ENCODE measurements around the gene MRPS12. TPM values are rescaled to one million over a fixed set of nuclear protein-coding genes. Genes with fewer than 3 reads are reported as not detected.
A peak's percentile ranks its signal among the peaks of the same experiment; 100 is the strongest.

The MRPS12 gene
- total RNA-seq, 1 experiment from 2014 or later, result 84.8 TPM

GRCh38 chr19:38917921-38918491, 12.7 kb upstream of the MRPS12 start:
- Histone ChIP-seq H3K9me2 (ENCODE audit: insufficient read depth) (no peaks in the 10 kb centered on the region), H3K4me2 (no peak overlapping the region), H3K4me1 (replicated peaks; ENCODE audit: insufficient read depth) (no peaks in the 10 kb centered on the region), H2AFZ (no peak overlapping the region), H3F3A (ENCODE audit: insufficient read depth, low read depth) (peaks cover 9% of the 10 kb centered on the region; the same call in 1 of the 2 replicates), H3K4me3 (no peak overlapping the region), H3K79me2 (ENCODE audit: low read depth) (no peaks in the 10 kb centered on the region), H4K20me1 (ENCODE audit: insufficient read depth) (no peaks in the 10 kb centered on the region), H3K27me3 (ENCODE audit: insufficient read depth, low read depth) (no peaks in the 10 kb centered on the region), H3K27ac (no peak overlapping the region), H3K9me3 (ENCODE audit: insufficient read depth, low read depth) (no peaks in the 10 kb centered on the region), H3K36me3 (ENCODE audit: low read depth) (no peaks in the 10 kb centered on the region)
- TF ChIP-seq CTCF (conservative IDR thresholded peaks at IDR 0.05), result no peak; the same call in 1 of the 2 replicates
- no peak for TF ChIP-seq EZH2 (IDR thresholded peaks at IDR 0.05; ENCODE audit: low read depth)
- no TSS peak for BruUV-seq (replicated peaks)
- intact Hi-C loops (cut with micrococcal nuclease; ENCODE audit: unreplicated experiment), result no loop called here
- ChIA-PET POLR2A (ENCODE audit: unreplicated experiment) (no interaction called here), CTCF (no interaction called here)
- DNase-seq, result peak in 1 of 2 experiments; percentile 16

GRCh38 chr19:38918526-38918925, 12.2 kb upstream of the MRPS12 start:
- intact Hi-C loops (cut with micrococcal nuclease; ENCODE audit: unreplicated experiment), result no loop called here
- Histone ChIP-seq H3K27me3 (ENCODE audit: insufficient read depth, low read depth) (no peaks in the 10 kb centered on the region), H3K27ac (no peak overlapping the region), H2AFZ (no peak overlapping the region), H3K79me2 (ENCODE audit: low read depth) (no peaks in the 10 kb centered on the region), H3K4me3 (no peak overlapping the region), H3F3A (ENCODE audit: insufficient read depth, low read depth) (peaks cover 7% of the 10 kb centered on the region; the same call in 1 of the 2 replicates), H3K9me2 (ENCODE audit: insufficient read depth) (no peaks in the 10 kb centered on the region), H3K36me3 (ENCODE audit: low read depth) (no peaks in the 10 kb centered on the region), H3K4me2 (no peak overlapping the region), H4K20me1 (ENCODE audit: insufficient read depth) (no peaks in the 10 kb centered on the region), H3K4me1 (replicated peaks; ENCODE audit: insufficient read depth) (no peaks in the 10 kb centered on the region), H3K9me3 (ENCODE audit: insufficient read depth, low read depth) (no peaks in the 10 kb centered on the region)
- no peak for TF ChIP-seq CTCF (conservative IDR thresholded peaks at IDR 0.05)
- no peak for TF ChIP-seq EZH2 (IDR thresholded peaks at IDR 0.05; ENCODE audit: low read depth)
- ChIA-PET POLR2A (ENCODE audit: unreplicated experiment) (no interaction called here), CTCF (interaction anchor here (0.5 kb wide), 1 partner anchor 25 kb away, joined by 10 read pairs; no protein-coding TSS in a partner anchor)
- no peak for DNase-seq
- no TSS peak for BruUV-seq (replicated peaks)

- Histone ChIP-seq H4K20me1 (ENCODE audit: insufficient read depth) (no peaks in the 10 kb centered on the region), H3K27ac (no peak overlapping the region), H3K9me2 (ENCODE audit: insufficient read depth) (no peaks in the 10 kb centered on the region), H3K4me2 (no peak overlapping the region), H3F3A (ENCODE audit: insufficient read depth, low read depth) (peaks cover 7% of the 10 kb centered on the region; the same call in 1 of the 2 replicates), H3K4me1 (replicated peaks; ENCODE audit: insufficient read depth) (no peaks in the 10 kb centered on the region), H3K79me2 (ENCODE audit: low read depth) (no peaks in the 10 kb centered on the region), H3K4me3 (no peak overlapping the region), H3K36me3 (ENCODE audit: low read depth) (no peaks in the 10 kb centered on the region), H2AFZ (no peak overlapping the region), H3K27me3 (ENCODE audit: insufficient read depth, low read depth) (no peaks in the 10 kb centered on the region), H3K9me3 (ENCODE audit: insufficient read depth, low read depth) (no peaks in the 10 kb centered on the region)
- intact Hi-C loops (cut with micrococcal nuclease; ENCODE audit: unreplicated experiment), result no loop called here
- TF ChIP-seq EZH2 (IDR thresholded peaks at IDR 0.05; ENCODE audit: low read depth), result no peak
- TF ChIP-seq CTCF (conservative IDR thresholded peaks at IDR 0.05), result no peak
- no peak for DNase-seq
- CTCF ChIA-PET, result no interaction called here
- POLR2A ChIA-PET (ENCODE audit: unreplicated experiment), result no interaction called here
- no TSS peak for BruUV-seq (replicated peaks)
These were observed 10.7 kb upstream of the MRPS12 start for GRCh38 chr19:38919837-38920601.

Measured in PC-9 (cell line).